ENCODE measurements around the gene ADGRG4.

Gene ADGRG4

GRCh38 chrX:136457303-136457917 lies 156.6 kb downstream of the ADGRG4 start:
- in situ Hi-C loops (cut with HindIII; ENCODE audit: low sequenced_read_pairs) = no loop called here

GRCh38 chrX:136464589-136464988 lies 163.8 kb downstream of the ADGRG4 start:
- in situ Hi-C loops (cut with HindIII; ENCODE audit: low sequenced_read_pairs) = no loop called here

Data from DLD1 (cell line).